Measurements from ENCODE around the gene FCRLA.
"Not testable (repeated sequence)": the region's sequence is repeated elsewhere in the genome, so short reads cannot be mapped to it uniquely, and the experiment has no call there.

FCRLA gene, protein sequence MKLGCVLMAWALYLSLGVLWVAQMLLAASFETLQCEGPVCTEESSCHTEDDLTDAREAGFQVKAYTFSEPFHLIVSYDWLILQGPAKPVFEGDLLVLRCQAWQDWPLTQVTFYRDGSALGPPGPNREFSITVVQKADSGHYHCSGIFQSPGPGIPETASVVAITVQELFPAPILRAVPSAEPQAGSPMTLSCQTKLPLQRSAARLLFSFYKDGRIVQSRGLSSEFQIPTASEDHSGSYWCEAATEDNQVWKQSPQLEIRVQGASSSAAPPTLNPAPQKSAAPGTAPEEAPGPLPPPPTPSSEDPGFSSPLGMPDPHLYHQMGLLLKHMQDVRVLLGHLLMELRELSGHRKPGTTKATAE

DNA sequence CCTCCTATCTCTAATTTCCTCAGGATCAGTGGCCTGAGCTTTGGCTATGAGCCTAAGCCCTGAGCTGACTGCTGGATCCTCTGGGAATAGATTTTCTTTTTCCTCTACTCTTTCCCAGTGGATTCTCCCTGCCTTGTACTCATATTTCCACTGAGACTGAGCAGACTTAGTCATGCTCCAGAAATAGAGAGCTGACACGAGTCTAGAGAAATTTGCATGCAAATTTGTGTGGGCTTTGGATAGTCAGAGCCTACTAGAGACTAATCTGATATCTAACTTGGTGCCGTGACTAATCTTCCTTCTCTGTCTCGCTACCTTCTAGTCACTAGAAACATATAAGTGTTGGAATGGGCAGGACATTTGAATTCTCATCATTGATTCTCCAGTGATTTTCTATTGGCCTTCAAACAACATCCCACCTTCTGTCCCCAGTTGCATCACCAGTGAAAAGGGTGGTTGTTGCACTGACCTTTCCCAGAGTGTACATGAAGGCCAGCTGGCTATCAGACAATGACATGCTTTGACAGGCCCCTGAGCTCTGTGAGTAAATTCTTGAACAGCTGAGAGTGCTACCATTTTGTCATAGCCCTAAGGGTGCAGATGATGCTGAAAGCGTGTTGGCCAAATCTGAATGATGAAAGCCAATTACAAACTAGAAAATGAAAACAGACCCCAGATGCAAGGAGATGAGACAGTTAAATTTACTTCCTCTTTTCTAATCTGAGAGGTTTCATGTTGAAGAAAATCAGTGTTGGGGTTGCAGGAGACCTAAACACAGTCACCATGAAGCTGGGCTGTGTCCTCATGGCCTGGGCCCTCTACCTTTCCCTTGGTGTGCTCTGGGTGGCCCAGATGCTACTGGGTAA lies at the start of gene FCRLA:
Gene FCRLA, plus strand, starts transcription at position 748 of the 866 bp plus-strand sequence. Its CDS starts 36 bp downstream, at position 784.
- DNase-seq (ENCODE audit: low read depth), result no peak

DNA sequence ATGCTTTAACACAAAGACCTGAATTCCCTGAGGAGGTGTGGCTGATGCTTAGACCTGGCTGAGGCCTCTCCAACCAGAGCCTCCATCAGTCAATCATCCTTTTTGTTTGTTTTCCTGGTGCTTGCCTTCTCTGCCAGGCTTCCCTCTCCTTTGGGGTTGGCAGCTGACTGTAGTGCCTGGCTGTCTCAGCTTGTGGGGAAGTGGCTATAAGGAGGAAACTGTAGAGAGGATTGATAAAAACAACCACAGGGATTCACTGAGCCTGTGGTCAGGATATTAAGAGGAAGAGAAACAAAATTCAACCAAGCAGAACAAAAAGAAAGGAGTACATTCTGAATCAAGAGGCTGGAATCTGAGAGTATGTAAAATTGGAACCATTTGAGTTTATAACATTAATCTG lies 48.5 kb upstream of the FCRLA start:
- DNase-seq (ENCODE audit: low read depth), result not testable (repeated sequence)

DNA sequence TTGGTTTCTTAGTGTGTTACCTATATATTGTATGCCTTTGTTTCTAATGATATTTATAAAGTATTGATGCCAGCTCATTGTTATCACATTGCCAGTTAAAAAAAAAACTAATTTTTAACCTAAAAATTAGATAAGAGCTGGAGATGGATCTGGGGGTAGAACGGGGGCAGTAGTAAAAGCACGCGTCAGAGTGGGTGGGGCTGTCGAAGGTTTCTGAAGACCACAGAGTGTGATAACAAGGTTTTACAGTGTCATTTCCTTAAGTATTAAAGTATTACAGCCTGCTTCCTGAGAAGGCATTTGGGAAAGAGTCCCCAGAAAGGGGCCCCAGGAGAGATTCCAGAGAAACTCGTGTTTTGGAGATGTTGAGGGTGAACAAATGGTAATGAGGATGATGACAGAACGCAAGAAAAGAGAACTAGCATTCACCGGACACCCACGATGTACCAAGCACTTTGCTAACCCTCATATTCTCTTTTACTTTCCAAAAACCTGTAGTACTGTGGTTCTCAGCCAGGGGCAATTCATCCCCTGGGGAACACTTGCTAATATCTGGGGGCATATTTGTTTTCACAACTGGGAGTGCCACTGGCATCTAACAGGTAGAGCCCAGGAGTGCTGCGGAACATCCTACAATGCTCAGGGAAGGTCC lies 45.2 kb upstream of the FCRLA start:
- not testable (repeated sequence) for DNase-seq (ENCODE audit: low read depth)

DNA sequence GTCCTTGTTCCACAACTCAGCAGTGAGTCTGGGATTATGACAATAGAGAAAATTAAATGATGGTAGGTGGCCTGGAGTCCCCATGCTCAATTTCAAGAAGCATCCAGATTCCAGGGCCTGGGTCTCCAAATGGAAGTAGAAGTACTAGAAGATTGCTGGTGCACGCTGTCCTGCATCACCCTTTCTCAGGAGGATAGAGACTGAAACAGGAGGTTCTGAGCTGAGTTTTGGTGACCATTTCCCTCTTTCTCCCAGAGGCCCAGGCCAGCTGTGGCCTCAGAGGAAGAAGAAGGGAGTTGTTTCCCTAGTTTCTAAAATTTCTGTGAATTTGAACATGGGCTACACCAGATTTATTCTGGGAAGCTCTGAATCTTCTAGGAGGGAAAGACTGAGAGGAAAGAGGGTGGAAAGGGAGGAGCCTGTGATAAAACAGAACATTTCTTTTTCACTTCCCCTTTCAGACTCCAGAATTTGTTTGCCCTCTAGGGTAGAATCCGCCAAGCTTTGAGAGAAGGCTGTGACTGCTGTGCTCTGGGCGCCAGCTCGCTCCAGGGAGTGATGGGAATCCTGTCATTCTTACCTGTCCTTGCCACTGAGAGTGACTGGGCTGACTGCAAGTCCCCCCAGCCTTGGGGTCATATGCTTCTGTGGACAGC lies 44.2 kb upstream of the FCRLA start, which contains the start of gene FCGR2B:
Gene FCGR2B, plus strand, starts transcription at position 460 of the 656 bp plus-strand sequence. Its CDS starts 99 bp downstream, at position 559.
- not testable (repeated sequence) for DNase-seq (ENCODE audit: low read depth)

DNA sequence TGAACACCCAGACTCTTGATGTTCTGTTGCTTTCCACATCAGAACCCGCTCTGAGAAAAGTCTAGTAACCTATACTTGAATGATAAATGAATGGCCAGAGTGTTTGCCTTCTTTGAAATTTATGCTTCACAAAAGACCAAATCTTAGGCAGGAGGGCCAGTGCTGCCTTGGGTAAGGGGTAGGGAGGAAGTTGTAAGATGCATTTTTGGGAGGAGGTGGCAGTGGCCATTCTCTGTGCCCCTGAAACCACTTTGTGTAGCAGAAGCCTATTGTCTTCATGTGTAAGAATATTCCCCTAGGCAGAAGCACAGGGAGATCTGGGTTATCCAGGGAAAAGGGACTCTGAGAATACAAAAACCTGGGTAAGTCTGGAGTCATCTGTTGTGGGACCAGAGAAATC lies 43.5 kb upstream of the FCRLA start:
- DNase-seq (ENCODE audit: low read depth), result not testable (repeated sequence)

DNA sequence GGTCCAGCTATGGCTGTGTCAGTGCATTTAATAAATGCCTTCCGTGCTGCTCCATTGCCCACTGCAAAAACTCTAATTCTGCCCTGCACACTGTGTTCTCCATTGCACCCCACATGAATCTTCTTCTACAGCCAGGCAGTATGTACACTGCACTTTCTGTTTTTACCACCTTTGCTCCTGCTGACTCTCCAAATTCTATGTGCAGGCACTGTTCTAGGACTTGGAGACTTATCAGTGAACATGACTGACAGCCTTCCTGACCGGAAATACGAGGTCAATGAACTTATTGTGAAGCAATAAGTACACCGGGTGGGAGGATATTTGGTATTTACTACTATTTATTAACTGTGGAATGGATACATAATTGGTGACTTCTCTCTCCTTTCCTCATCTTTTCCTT lies 42.3 kb upstream of the FCRLA start:
- not testable (repeated sequence) for DNase-seq (ENCODE audit: low read depth)

DNA sequence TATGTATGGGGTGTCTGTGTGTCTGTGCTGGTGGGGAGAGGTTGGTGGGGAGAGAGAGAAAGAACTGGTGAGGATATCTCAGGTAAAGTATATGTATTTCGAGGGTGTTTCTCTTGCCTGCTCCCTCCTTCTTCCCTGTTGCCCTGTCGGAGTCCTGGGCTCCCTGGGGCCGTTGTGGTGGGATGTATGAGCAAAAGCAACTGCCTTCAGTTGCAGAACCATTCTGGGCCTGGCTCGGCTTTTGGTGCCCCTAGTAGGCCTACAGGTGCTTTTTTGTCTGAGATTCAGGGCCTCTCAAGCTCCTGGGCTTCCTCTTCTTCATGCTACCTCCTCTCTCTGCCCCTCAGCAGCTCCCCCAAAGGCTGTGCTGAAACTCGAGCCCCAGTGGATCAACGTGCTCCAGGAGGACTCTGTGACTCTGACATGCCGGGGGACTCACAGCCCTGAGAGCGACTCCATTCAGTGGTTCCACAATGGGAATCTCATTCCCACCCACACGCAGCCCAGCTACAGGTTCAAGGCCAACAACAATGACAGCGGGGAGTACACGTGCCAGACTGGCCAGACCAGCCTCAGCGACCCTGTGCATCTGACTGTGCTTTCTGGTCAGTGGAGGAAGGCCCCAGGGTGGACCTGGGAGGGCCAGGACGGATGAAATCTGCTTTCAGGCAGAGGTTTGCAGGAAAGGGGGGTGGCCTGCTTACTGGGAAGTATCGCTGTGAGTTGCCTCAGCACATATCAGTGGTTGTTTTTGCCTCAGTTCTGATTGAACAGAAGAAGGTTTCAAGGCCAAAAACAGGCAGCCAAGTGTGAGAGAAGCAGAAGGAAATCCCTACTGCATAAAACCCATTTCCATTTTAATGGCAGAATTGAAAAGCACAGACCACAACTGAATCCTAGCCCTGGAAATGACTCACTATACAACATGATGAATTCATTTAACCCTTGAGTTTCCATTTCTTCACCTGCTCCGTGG lies 35.7 kb upstream of the FCRLA start:
- DNase-seq (ENCODE audit: low read depth), result not testable (repeated sequence)

DNA sequence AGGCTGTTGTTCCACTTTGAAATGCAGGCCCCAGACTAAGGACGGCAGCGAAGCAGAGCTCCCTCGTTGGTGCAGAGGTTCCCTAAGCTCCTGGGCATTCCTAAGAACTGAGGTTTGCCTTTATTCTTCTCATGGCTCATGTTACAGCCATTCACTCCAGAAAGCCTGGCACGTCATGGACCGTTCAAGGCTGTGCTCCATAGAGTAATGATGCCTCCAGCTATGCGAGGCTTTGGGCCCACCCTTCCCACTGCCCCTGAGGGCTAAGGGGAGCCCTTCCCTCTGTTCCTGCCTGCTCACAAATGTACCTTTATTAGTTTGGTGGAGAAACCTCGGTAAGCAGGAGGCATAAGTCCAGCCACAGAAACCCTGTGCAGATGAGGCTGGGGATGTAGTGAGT lies 33.6 kb upstream of the FCRLA start:
- not testable (repeated sequence) for DNase-seq (ENCODE audit: low read depth)

DNA sequence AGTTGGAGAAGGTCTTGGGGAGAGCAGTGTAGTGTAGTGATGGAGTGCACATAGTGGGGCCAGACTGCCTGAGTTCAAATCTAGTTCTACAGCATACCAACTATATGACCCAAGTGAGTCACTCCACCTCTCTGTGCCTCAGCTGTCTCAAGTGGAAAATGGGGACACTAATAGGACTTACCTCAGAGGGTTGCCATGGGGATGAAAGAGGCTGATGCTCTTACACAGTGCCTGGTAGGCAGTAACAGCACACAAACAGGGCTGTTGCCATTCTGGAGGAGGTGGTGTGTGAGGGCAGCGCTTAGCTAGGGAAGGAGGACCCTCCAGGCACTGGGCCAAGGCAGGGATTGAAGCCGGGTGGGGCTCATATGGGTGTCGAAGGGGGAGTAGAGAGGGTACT lies 32.6 kb upstream of the FCRLA start:
- DNase-seq (ENCODE audit: low read depth), result not testable (repeated sequence)

DNA sequence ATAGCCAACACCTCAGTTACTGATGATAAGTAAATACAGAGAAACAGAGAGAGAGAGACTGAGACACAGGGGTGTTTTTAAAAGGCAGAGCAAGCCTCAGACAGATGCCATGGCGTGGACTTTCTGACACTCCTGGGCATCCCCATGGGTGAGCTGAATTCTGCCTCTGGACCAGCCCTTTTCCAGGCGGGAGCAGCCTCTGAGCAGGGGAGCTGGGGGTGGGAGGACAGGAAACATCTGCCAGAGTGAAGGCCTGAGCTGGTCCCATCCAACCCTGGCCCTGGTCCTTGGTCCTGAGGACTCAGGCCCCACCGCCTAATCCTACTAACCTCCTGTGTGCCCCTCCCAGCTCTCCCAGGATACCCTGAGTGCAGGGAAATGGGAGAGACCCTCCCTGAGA lies 32.1 kb upstream of the FCRLA start:
- DNase-seq (ENCODE audit: low read depth), result not testable (repeated sequence)

DNA sequence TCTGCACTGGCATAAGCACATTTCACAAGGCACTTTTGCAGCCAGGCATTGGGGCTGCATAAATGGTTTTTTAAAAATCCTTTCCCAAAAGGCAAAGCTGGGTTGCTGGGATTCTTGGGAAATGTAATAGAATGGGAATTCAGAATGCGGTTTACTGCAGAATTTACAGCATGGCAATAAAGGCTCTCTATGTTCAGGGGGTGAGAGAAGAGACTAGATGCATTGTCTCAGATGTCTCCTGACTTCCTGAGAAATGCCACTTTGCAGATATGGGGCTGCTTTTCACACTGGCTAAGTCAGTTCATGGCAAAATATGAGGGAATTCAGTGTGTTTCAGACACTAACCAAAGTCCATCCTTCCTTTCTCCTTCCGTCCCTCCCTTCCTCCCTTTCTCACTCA lies 30.6 kb upstream of the FCRLA start:
- no peak for DNase-seq (ENCODE audit: low read depth)

DNA sequence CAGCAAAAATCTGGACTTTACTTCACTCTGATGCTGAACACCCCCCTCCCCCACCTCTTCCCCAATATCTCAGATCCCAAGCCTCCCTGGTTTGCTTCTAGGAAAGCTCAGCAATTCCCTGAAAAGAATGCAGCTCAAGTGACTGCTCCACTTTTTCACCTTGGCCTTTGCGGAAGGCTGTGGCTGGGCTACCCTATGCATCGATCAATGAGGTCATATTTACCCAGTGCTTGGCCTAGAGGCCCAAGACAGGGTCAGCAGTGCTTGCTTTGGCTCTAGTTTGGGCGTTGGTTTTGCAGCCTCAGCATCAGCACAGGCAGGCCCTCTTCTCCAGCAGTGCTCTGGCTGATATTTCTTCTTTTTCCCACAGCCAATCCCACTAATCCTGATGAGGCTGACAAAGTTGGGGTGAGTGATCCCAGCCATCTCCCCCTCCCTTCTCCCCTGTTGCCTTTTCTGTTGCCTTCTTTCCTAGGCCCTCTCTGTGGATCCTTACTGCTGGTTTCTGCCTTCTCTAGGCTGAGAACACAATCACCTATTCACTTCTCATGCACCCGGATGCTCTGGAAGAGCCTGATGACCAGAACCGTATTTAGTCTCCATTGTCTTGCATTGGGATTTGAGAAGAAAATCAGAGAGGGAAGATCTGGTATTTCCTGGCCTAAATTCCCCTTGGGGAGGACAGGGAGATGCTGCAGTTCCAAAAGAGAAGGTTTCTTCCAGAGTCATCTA lies 29.9 kb upstream of the FCRLA start:
- no peak for DNase-seq (ENCODE audit: low read depth)

DNA sequence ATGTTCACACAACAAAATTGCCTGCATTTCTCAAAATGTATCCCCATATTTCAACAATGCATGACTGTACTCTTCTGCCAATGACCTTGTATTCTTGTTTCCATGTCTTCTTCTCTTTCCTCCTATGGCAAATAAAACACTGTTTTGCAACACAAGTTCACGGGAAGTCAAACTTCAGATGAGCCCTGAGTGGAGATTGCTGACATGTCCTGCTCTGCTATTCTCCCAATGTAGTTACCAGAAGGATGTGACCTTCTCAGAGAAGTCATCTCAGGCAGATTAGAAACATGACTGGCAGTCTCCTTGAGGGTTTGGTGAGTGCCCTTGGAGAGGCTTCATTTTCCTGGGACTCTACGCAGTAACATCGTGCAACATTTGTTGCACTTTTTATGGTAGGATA lies 28.5 kb upstream of the FCRLA start:
- no peak for DNase-seq (ENCODE audit: low read depth)

DNA sequence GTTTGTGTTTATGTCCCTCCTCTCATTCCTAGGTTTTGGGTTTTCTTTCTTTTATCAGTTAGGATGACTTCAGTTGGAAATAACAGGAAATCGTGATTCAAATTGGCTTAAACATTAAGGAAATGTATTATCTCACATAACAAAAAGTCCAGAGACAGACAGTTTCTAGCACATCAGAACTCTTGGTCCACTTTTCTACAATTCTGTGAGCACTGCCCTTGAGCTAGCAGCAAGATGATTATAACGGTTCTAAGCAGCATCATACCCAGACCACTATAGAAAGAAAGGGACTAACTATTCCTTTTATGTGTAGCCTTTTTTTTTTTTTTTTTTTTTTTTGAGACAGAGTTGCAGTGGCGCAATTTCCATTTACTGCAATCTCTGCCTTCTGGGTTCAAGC lies 25.1 kb upstream of the FCRLA start:
- DNase-seq (ENCODE audit: low read depth), result no peak

DNA sequence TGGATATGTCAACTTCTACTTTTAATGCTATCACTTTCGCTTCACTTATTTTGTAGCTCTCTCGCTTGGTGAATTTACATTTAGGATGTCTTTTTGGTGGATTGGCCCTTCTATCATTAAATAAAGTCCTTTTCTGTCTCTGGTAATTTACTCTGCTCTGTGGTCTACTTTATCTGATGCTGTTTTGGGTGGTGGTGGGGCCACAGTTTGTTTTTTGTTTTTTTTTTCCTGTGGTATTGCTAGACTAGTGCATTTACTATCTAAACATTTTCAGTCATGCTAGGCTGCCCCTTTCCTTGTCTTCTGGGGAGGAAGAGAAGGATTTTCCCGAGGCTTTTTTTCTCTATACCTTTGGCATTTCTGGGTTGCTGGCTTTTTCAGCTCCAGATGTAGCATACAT lies 18.1 kb upstream of the FCRLA start:
- no peak for DNase-seq (ENCODE audit: low read depth)

DNA sequence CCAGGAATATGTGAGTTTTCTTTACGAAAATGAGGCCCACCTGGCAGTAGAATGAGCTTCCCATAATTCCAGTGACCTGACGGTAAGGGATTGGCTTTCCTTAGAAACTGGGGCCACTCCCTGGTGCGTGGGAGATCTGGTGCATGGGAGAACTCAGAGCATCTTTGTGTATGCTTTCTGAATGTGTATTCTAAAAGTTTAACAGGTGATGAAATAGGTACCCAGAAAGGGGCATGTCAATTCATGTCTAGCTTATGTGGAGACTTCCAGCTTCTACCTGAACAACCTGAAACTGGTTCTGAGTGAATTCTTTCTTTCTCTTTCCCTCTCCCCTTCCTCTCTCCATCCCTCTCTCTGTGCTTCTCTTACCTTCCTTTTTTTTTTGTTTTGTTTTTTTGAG lies 15.2 kb upstream of the FCRLA start:
- DNase-seq (ENCODE audit: low read depth), result no peak

DNA sequence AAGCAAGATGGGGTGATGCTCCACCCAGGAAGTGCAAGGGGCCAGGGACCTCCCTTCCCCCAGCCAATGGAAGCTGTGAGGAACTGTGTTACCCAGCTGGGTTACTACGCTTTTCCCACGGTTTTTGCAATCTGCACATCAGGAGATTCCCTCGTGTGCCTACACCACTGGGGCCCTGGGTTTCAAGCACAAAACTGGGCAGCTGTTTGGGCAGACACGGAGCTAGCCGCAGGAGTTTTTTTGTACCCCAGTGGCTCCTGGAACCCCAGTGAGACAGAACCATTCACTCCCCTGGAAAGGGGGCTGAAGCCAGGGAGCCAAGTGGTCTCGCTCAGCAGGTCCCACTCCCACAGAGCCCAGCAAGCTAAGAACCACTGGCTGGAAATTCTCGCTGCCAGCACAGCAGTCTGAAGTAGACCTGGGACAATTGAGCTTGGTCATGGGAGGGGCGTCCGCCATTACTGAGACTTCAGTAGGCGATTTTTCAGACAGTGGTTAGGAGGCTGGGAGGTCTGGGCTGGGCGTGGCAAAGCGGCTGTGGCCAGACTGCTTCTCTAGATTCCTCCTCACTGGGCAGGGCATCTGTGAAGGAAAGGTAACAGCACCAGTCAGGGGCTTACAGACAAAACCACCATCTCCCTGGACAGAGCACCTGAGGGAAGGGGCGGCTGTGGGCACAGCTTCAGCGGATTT lies 13.9 kb upstream of the FCRLA start:
- DNase-seq (ENCODE audit: low read depth), result not testable (repeated sequence)

DNA sequence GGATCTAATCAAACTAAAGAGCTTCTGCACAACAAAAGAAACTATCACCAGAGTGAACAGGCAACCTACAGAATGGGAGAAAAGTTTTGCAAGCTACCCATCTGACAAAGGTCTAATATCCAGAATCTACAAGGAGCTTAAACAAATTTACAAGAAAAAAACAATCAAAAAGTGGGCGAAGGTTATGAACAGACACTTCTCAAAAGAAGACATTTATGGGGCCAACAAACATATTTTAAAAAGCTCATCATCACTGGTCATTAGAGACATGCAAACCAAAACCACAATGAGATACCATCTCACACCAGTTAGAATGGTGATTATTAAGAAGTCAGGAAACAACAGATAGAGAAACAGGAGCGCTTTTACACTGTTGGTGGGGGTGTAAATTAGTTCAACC lies 8.7 kb upstream of the FCRLA start:
- DNase-seq (ENCODE audit: low read depth), result not testable (repeated sequence)

DNA sequence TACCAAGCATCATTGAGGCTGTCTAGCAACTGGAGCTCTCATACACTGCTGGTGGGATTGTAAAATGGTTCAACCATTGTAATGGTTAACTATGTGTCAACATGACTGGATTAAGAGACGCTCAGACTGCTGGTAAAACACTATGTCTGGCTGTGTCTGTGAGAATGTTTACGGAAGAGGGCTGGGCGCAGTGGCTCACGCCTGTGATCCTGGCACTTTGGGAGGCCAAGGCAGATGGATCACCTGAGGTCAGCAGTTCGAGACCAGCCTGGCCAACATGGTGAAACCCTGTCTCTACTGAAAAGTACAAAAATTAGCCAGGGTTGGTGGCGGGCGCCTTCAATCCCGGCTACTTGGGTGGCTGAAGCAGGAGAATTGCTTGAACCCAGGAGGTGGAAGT lies 4.8 kb upstream of the FCRLA start:
- no peak for DNase-seq (ENCODE audit: low read depth)

Data from stimulated activated CD4-positive, alpha-beta T cell treated with anti-CD3 and anti-CD28 coated beads, Interleukin-2, amount 100 ng/mL, for 4 hours (primary cell).